GM12801 (cell line): Measurements from ENCODE around the gene NALCN.

Source experiments
- CTCF ChIP-seq: IDR thresholded peaks from one replicate; pipeline ENCODE4 v1.5.1; 2011; ENCODE audit warnings: control low read depth; ENCODE audit not compliant: insufficient read length; ENCODE audit errors: extremely low read depth

NALCN gene

GRCh38 chr13:101217086-101217485 is 199.2 kb downstream of the NALCN start:
- no peak for TF ChIP-seq CTCF

- TF ChIP-seq CTCF, result no peak
These were observed 205.0 kb downstream of the NALCN start for GRCh38 chr13:101211261-101211660.

- TF ChIP-seq CTCF, result no peak
These were observed 205.5 kb downstream of the NALCN start for GRCh38 chr13:101210774-101211173.

- no peak for TF ChIP-seq CTCF
These were observed 207.0 kb downstream of the NALCN start for GRCh38 chr13:101209206-101209893.

GRCh38 chr13:101205408-101205807 is 210.9 kb downstream of the NALCN start:
- TF ChIP-seq CTCF, result no peak

- no peak for TF ChIP-seq CTCF
These were observed 211.9 kb downstream of the NALCN start for GRCh38 chr13:101204270-101205020.

- no peak for TF ChIP-seq CTCF
These were observed 213.7 kb downstream of the NALCN start for GRCh38 chr13:101202590-101202989.
